ENCODE results near the gene ARHGAP8. TPM values are rescaled to one million over a fixed set of nuclear protein-coding genes. Genes with fewer than 3 reads are reported as not detected.
A peak's percentile ranks its signal among the peaks of the same experiment; 100 is the strongest.

The ARHGAP8 gene
- total and polyA plus RNA-seq, 10 donors: 2.7 to 71.6 (median 19.7) TPM

DNA sequence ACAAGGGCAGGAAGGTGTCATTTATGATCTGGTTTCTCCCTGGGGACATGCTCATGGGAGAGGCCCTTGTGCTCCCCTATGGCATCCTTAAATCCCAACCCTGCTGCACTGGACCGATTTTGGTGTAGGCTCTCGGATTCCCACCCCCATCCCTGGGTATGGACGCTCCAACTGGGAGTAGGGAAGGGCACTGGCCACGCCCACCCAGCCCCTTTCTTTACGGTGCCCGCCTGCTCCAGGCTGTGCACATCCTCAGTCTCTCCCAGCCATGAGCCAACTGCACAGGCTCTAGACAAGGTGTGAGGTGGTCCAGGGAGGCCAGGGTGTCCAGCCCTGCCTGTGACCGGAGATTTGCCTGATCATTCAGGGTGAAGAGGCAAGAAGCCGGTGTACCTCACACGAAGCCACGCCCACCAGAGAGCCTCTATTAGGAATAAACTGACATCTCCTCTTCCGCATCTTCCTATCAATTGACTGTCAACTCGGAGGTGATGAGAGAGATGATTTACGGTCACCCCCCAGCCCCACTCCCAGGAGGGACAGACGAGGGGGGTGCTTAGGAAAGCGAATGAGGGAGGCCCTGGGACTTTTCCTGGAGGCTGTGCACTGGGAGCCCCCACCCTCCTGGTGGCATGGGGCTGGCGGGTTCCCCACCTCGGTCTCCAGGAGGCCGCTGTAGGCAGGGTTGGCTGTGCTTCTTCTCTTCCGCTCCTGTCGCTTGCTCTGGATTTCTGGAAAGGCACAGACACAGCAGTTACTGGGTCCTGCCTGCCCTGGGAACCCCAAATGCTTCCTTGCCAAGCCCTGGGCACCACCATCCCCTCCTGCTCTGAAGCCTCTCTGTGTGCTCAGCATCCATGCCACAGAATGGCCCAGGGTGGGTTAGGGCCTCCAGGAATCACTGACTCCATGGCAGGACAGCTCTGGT lies 140.7 kb downstream of the ARHGAP8 start:
- Histone ChIP-seq H3K4me3 (no peak overlapping the region), H3K9me3 (no peaks in the 10 kb centered on the region), H3K27me3 (replicated peaks in 1 of 7) (peaks cover 0 to 10% (median 0%) of the 10 kb centered on the region in 7 donors), H3K36me3 (no peaks in the 10 kb centered on the region), H3K27ac (no peak overlapping the region), H3K4me1 (no peaks in the 10 kb centered on the region)
- DNase-seq: peak; percentile 61
- 79 to 86% (median 83%) methylated on average over 20 of the region's 20 CpGs for WGBS, 5 donors
- TF ChIP-seq POLR2A (IDR thresholded peaks at IDR 0.05): no peak
- no peak for TF ChIP-seq POLR2AphosphoS5 (IDR thresholded peaks at IDR 0.05)
- TF ChIP-seq, protein P1, sequence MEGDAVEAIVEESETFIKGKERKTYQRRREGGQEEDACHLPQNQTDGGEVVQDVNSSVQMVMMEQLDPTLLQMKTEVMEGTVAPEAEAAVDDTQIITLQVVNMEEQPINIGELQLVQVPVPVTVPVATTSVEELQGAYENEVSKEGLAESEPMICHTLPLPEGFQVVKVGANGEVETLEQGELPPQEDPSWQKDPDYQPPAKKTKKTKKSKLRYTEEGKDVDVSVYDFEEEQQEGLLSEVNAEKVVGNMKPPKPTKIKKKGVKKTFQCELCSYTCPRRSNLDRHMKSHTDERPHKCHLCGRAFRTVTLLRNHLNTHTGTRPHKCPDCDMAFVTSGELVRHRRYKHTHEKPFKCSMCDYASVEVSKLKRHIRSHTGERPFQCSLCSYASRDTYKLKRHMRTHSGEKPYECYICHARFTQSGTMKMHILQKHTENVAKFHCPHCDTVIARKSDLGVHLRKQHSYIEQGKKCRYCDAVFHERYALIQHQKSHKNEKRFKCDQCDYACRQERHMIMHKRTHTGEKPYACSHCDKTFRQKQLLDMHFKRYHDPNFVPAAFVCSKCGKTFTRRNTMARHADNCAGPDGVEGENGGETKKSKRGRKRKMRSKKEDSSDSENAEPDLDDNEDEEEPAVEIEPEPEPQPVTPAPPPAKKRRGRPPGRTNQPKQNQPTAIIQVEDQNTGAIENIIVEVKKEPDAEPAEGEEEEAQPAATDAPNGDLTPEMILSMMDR (IDR thresholded peaks at IDR 0.05 in 8 of 11, conservative IDR thresholded peaks at IDR 0.05 in 3 of 11): no peak
- intact Hi-C loops (cut with DNase I; ENCODE audit: low total_unique reads): no loop called here

DNA sequence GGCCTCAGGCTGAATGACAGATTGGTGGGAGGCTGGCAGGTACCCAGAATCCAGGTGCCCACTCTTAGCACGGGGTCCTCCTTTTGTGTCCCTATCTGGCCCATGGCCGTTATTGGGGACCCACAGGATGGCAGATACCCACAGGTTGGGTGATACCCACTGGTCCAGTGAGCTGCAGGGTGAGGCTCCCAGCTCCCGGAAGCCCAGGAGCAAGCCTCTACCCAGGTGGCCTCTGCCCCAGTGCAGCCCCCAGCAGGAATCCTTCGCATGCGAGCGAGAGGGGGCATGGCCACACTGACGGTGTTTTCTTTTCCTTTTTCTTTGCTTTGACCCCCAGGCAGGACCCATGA lies 141.3 kb downstream of the ARHGAP8 start:
- no peaks in the 10 kb centered on the region for H3K36me3 ChIP-seq
- peaks cover 0 to 7% (median 0%) of the 10 kb centered on the region in 7 donors for H3K27me3 ChIP-seq (replicated peaks in 1 of 7)
- no peak overlapping the region for H3K27ac ChIP-seq
- 64 to 85% (median 76%) methylated on average over 4 to 7 of the region's 7 CpGs for WGBS, 5 donors
- H3K4me3 ChIP-seq: no peak overlapping the region
- DNase-seq: peak; percentile 36
- H3K4me1 ChIP-seq: no peaks in the 10 kb centered on the region
- no peak for TF ChIP-seq POLR2A (IDR thresholded peaks at IDR 0.05)
- no peak for TF ChIP-seq POLR2AphosphoS5 (IDR thresholded peaks at IDR 0.05)
- TF ChIP-seq, protein P1 (IDR thresholded peaks at IDR 0.05 in 8 of 11, conservative IDR thresholded peaks at IDR 0.05 in 3 of 11): no peak
- intact Hi-C loops (cut with DNase I; ENCODE audit: low total_unique reads): no loop called here
- H3K9me3 ChIP-seq: no peaks in the 10 kb centered on the region

DNA sequence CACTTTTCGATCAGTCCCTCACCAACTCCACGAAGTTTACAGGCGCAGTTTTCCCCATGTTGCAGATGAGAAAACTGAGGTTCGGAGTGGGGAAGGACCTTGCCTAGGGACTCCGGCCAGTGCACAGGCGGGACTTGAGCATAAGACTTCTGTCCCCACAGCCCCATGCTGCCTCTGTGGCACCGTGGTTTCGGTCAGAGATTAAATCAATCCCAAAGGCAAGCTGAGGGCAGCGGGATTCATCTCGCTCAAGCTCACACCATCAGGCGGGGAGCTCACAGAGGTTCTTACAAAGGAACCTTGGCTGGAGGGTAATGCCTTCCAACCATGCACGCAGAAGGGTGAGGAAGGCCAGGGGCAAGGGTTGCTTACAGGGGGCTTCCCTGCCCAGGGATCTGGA lies 141.9 kb downstream of the ARHGAP8 start:
- Histone ChIP-seq H3K36me3 (no peaks in the 10 kb centered on the region), H3K4me3 (no peak overlapping the region), H3K9me3 (no peaks in the 10 kb centered on the region), H3K27me3 (replicated peaks in 1 of 7) (peaks cover 0 to 7% (median 0%) of the 10 kb centered on the region in 7 donors), H3K4me1 (no peaks in the 10 kb centered on the region), H3K27ac (no peak overlapping the region)
- TF ChIP-seq, protein P1 (IDR thresholded peaks at IDR 0.05 in 8 of 11, conservative IDR thresholded peaks at IDR 0.05 in 3 of 11): no peak
- TF ChIP-seq POLR2A (IDR thresholded peaks at IDR 0.05) (no peak), POLR2AphosphoS5 (IDR thresholded peaks at IDR 0.05) (no peak)
- intact Hi-C loops (cut with DNase I; ENCODE audit: low total_unique reads): no loop called here
- WGBS, 5 donors: 87 to 93% (median 89%) methylated on average over 11 to 12 of the region's 12 CpGs
- DNase-seq: no peak

DNA sequence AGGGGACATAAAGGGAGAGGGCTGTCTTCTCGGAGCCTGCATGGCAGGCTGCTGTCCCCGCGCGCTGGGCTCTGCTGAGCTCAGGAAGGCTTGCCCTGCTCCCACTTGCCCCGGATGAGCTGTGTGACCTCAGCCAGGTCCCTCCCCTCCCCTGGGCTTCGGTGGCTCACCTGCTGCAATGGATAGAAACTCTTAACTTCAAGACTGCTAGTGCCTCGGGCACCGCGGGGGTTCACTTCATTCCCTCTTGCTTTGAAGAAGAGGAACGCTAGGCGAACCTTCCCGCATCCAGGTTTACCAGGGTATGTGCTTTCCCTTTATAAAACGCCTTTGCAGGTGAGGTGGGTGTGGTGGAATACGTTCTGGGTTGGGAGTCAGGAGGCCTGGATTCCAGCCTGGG lies 142.4 kb downstream of the ARHGAP8 start:
- no peak overlapping the region for H3K27ac ChIP-seq
- WGBS, 5 donors: 76 to 85% (median 84%) methylated on average over 9 to 14 of the region's 14 CpGs
- no peaks in the 10 kb centered on the region for H3K36me3 ChIP-seq
- no peak overlapping the region for H3K4me3 ChIP-seq
- TF ChIP-seq, protein P1 (IDR thresholded peaks at IDR 0.05 in 8 of 11, conservative IDR thresholded peaks at IDR 0.05 in 3 of 11): no peak
- TF ChIP-seq POLR2AphosphoS5 (IDR thresholded peaks at IDR 0.05): no peak
- no peak for TF ChIP-seq POLR2A (IDR thresholded peaks at IDR 0.05)
- DNase-seq: peak; percentile 45
- peaks cover 0 to 4% (median under 1%) of the 10 kb centered on the region in 8 donors for H3K9me3 ChIP-seq
- intact Hi-C loops (cut with DNase I; ENCODE audit: low total_unique reads): no loop called here
- H3K4me1 ChIP-seq: no peaks in the 10 kb centered on the region
- peaks cover 0 to 7% (median 0%) of the 10 kb centered on the region in 7 donors for H3K27me3 ChIP-seq (replicated peaks in 1 of 7)
